Left ventricle myocardium inferior (tissue), 1 donor: Measurements from ENCODE around the gene RMI1. TPM values are rescaled to one million over a fixed set of nuclear protein-coding genes. Genes with fewer than 3 reads are reported as not detected.

Source experiments
- DNase-seq: peaks from one replicate; pipeline ENCODE4 v3.0.0-alpha.2; 2020
- H3K27ac ChIP-seq: fragments of 200-600 bp; replicated peaks from 2 replicates; pipeline ENCODE4 v1.8.0; 2021
- H3K27me3 ChIP-seq: fragments of 200-600 bp; 2 replicates; pipeline ENCODE4 v1.8.0; 2021; ENCODE audit warnings: low read depth
- H3K36me3 ChIP-seq: fragments of 200-600 bp; 2 replicates; pipeline ENCODE4 v1.8.0; 2021
- H3K4me1 ChIP-seq: fragments of 200-600 bp; 2 replicates; pipeline ENCODE4 v1.8.0; 2021
- H3K4me3 ChIP-seq: fragments of 200-600 bp; 2 replicates; pipeline ENCODE4 v1.8.0; 2021; ENCODE audit warnings: mild to moderate bottlenecking, moderate library complexity
- H3K9me3 ChIP-seq: fragments of 200-600 bp; replicated peaks from 2 replicates; pipeline ENCODE4 v1.8.0; 2021
- intact Hi-C: fragments of 100-400 bp; cut with micrococcal nuclease; formaldehyde crosslinking; loops from one replicate; pipeline ENCODE4 v1.11.0; 2022
- microRNA-seq: library from miRNA; unstranded; fragments of <30 nt; microRNA quantifications from one replicate; pipeline ENCODE4 v1.2.0, GENCODE V29; 2020
- total RNA-seq: library from RNA; stranded (reverse); fragmentation: NEBNext Ultra II Directional; extraction: Animal tissue kit (Norgen Biotek cat#: 25700); gene quantifications from one replicate; pipeline ENCODE4 v1.2.1, GENCODE V29; 2021
- TF ChIP-seq, protein P1 (sequence below): fragments of 200-600 bp; IDR thresholded peaks from 2 replicates; pipeline ENCODE4 v1.8.0; 2021; ENCODE audit warnings: antibody characterized with exemption, mild to moderate bottlenecking, borderline replicate concordance
- donor health status: DM: no; HTN: yes; CAD: no; lungs with severe emphysema.

RMI1 gene
- total RNA-seq, 1 donor from 2014 or later = 5.2 TPM

GRCh38 chr9:84045481-84046097 lies 65.0 kb downstream of the RMI1 start:
- H3K4me1 ChIP-seq = no peaks in the 10 kb centered on the region
- H3K27ac ChIP-seq = no peak overlapping the region
- H3K9me3 ChIP-seq = peaks cover 22% of the 10 kb centered on the region
- no peak for DNase-seq
- H3K27me3 ChIP-seq = no peaks in the 10 kb centered on the region
- TF ChIP-seq, protein P1, sequence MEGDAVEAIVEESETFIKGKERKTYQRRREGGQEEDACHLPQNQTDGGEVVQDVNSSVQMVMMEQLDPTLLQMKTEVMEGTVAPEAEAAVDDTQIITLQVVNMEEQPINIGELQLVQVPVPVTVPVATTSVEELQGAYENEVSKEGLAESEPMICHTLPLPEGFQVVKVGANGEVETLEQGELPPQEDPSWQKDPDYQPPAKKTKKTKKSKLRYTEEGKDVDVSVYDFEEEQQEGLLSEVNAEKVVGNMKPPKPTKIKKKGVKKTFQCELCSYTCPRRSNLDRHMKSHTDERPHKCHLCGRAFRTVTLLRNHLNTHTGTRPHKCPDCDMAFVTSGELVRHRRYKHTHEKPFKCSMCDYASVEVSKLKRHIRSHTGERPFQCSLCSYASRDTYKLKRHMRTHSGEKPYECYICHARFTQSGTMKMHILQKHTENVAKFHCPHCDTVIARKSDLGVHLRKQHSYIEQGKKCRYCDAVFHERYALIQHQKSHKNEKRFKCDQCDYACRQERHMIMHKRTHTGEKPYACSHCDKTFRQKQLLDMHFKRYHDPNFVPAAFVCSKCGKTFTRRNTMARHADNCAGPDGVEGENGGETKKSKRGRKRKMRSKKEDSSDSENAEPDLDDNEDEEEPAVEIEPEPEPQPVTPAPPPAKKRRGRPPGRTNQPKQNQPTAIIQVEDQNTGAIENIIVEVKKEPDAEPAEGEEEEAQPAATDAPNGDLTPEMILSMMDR = no peak
- H3K4me3 ChIP-seq = no peak overlapping the region
- H3K36me3 ChIP-seq = no peaks in the 10 kb centered on the region
- intact Hi-C loops = no loop called here

Small RNAs within 50 kb of the gene (microRNA-seq; reads per million reads assigned to microRNA genes)
- 23.7 reads per million, percentile 41 among the genes with 10 or more reads in this experiment for gene MIR7-1

Other genes starting within 250 kb of the RMI1 start
- 22.5 TPM for gene GKAP1, start 163.0 kb upstream of the RMI1 start, total RNA-seq
- gene KIF27, start 59.4 kb upstream of the RMI1 start, total RNA-seq = 4.1 TPM
- 261 TPM for gene HNRNPK, start 590 bp upstream of the RMI1 start, total RNA-seq